Activated T-helper 2 cell treated with anti-CD3 and anti-CD28 coated beads, Interferon-gamma antibody, Interleukin-2, Interleukin-4, amounts not matched to agents 10 μg/mL and 5 μg/mL and 100 μg/mL, durations not matched to agents 14 hours and 24 hours and 36 hours (primary cell): ENCODE measurements around the gene SUN3. TPM values are rescaled to one million over a fixed set of nuclear protein-coding genes. Genes with fewer than 3 reads are reported as not detected.

ENCODE experiments used
- DNase-seq: peaks from one replicate; pipeline ENCODE4 v3.0.0; 2021; ENCODE audit warnings: low spot score
- H3K27ac Mint-ChIP-seq: one replicate; pipeline ENCODE4 v1.8.0; 2021; ENCODE audit warnings: mixed read lengths
- H3K27me3 Mint-ChIP-seq: one replicate; pipeline ENCODE4 v1.8.0; 2021; ENCODE audit warnings: low read depth, mixed read lengths
- H3K36me3 Mint-ChIP-seq: one replicate; pipeline ENCODE4 v1.8.0; 2021; ENCODE audit warnings: low read depth, mixed read lengths
- H3K4me1 Mint-ChIP-seq: one replicate; pipeline ENCODE4 v1.8.0; 2021; ENCODE audit warnings: low read depth, mixed read lengths
- H3K4me3 Mint-ChIP-seq: one replicate; pipeline ENCODE4 v1.8.0; 2021; ENCODE audit warnings: low read depth, mild to moderate bottlenecking, moderate library complexity, mixed read lengths
- H3K9me3 Mint-ChIP-seq: one replicate; pipeline ENCODE4 v1.8.0; 2021; ENCODE audit warnings: mixed read lengths
- intact Hi-C: fragments of 100-400 bp; cut with micrococcal nuclease; formaldehyde crosslinking; loops from one replicate; pipeline ENCODE4 v1.15.1; 2023
- total RNA-seq: library from RNA; stranded (reverse); gene quantifications from 2 replicates; pipeline ENCODE4 v1.2.3, GENCODE V29; 2022

SUN3 gene
- total RNA-seq, 1 donor from 2014 or later = not detected

DNA sequence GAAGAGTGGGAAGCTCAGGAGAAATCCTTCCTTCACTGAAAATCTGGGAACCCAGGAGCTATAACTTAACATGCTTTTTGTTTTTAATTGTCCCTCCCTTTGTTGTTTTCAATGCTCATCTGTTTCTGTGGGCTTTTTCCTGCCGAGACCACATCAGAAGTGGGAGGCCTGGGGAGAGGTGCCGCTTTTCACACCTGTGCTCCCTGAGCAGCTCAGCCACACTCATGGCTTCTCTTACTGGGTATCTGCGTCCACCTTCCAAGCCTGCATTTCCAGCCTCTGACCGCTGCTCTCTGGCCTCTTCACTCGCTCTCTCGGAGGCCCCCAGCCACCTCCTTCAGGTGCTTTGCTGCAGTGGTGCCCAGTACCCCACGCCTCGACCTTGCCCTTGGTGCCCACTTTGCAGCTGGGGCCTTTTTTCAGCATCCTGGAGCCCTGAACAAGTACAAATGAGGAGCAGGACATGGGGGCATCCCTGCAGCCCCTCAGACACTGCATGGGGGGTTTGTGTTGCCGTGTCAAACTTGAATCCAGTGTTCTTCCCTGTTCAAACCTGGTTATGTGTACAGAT, 16.4 kb upstream of the SUN3 start:
- no peaks in the 10 kb centered on the region for H3K36me3 Mint-ChIP-seq
- peaks cover 1% of the 10 kb centered on the region for H3K27me3 Mint-ChIP-seq
- no peaks in the 10 kb centered on the region for H3K9me3 Mint-ChIP-seq
- H3K4me1 Mint-ChIP-seq = peaks cover 25% of the 10 kb centered on the region
- intact Hi-C loops = no loop called here
- H3K27ac Mint-ChIP-seq = no peak overlapping the region
- no peak for DNase-seq
- H3K4me3 Mint-ChIP-seq = no peak overlapping the region

DNA sequence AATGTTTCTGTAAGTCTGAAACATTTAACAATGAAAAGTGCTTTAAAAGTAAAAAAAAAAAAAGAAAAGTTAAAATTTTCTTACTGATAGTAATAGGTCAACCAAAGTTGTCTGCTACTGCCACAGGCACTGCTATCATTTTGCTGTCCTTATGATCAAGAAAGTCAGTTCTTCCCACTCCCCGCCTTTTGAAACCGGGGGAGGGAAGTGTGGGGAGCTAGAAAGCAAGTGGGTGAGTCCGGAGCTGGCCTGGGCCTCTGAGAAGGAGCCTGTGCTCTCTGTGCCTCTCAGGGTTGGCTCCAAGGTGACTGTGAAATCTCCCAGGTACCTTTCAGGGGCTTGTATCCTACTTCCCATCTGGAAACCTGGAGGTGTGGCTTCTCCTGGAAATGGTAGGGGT, 13.7 kb upstream of the SUN3 start:
- Mint-ChIP-seq H3K36me3 (no peaks in the 10 kb centered on the region), H3K27me3 (peaks cover 12% of the 10 kb centered on the region), H3K4me1 (peaks cover 25% of the 10 kb centered on the region), H3K27ac (no peak overlapping the region), H3K4me3 (no peak overlapping the region), H3K9me3 (no peaks in the 10 kb centered on the region)
- intact Hi-C loops = no loop called here
- no peak for DNase-seq

DNA sequence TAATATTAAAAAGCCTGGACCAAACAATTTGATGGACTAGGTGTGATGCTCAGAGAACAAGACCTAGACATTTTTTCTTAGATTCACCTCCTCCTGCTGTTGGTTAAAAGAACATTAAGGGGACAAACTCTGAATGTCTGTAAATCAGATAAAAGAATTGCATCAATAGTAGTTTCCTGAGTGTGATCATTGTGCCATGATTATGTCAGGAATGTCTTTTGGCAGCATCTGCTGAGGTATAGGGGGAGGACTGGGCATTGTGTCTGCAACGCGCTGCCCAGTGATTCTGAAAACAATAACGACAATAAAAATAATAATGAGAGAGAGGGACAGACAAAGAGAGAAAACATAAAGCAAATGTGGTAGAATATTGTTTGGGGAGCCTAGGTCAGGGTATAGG, 13.3 kb upstream of the SUN3 start:
- H3K27me3 Mint-ChIP-seq = peaks cover 16% of the 10 kb centered on the region
- intact Hi-C loops = no loop called here
- DNase-seq = no peak

DNA sequence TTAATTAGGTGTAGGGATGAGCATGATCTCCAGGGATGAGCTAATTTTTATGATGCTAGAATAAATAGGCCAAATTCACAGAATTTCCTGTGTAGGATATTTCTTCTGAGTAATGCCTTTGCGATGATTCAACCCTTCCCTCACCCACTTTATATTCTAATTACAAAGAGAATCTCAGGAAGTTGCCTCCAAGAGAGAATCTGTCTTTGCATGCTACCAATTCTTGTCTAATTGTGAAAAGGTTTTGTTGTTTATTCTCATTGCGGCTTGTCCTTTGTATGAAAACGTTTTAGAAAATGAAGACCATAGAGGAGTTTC, 12.7 kb upstream of the SUN3 start:
- H3K4me3 Mint-ChIP-seq = no peak overlapping the region
- H3K9me3 Mint-ChIP-seq = no peaks in the 10 kb centered on the region
- peaks cover 22% of the 10 kb centered on the region for H3K27me3 Mint-ChIP-seq
- peak overlapping the region; percentile 47 for H3K27ac Mint-ChIP-seq
- no peak for DNase-seq
- intact Hi-C loops = loop anchor here (2.0 kb wide), 1 partner anchor 49 kb away; no protein-coding TSS in a partner anchor
- peaks cover 23% of the 10 kb centered on the region for H3K4me1 Mint-ChIP-seq
- H3K36me3 Mint-ChIP-seq = no peaks in the 10 kb centered on the region

More for the DNA sequence above, 13.3 kb upstream of the SUN3 start:
- Mint-ChIP-seq H3K4me3 (no peak overlapping the region), H3K4me1 (peaks cover 25% of the 10 kb centered on the region), H3K27ac (peak overlapping the region; percentile 74), H3K9me3 (no peaks in the 10 kb centered on the region), H3K36me3 (no peaks in the 10 kb centered on the region)

DNA sequence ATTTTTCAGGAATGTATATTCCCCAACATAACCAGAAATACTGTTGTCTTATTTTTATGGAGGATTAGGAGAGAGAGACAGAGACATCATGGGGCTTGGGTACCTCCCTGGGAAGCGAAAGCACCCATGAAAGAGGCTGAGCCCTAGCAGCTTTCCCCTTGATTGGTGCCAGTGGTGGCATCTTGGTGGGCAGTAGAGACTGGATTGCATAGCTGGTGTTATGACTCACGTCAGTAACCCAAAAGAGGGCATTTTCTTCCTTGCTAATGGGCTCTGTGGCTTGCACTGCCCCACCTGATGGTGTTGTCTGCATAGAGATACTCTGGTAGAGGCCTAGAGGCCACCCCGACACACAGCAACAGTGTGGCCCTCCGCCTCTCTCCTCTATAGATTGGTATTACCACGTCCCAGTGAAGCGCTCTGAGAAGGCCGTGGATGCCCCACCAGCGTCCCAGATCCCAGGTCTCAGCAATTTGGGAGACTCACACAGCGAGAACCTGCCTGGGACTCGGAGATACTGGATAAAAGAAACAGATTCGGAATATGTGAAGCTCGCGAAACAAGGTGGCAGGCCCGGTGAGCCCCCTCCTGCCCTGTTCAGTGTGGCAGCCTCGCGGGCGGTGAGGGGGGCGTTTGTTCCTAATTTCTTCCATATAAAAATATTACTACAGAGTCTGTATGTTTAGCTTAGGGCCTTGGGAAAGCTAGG, 12.2 kb upstream of the SUN3 start:
- Mint-ChIP-seq H3K36me3 (no peaks in the 10 kb centered on the region), H3K27me3 (peaks cover 27% of the 10 kb centered on the region), H3K9me3 (no peaks in the 10 kb centered on the region), H3K4me1 (peaks cover 26% of the 10 kb centered on the region), H3K4me3 (no peak overlapping the region), H3K27ac (peak overlapping the region; percentile 47)
- DNase-seq = no peak
- intact Hi-C loops = loop anchor here (2.0 kb wide), 1 partner anchor 48 kb away; no protein-coding TSS in a partner anchor

DNA sequence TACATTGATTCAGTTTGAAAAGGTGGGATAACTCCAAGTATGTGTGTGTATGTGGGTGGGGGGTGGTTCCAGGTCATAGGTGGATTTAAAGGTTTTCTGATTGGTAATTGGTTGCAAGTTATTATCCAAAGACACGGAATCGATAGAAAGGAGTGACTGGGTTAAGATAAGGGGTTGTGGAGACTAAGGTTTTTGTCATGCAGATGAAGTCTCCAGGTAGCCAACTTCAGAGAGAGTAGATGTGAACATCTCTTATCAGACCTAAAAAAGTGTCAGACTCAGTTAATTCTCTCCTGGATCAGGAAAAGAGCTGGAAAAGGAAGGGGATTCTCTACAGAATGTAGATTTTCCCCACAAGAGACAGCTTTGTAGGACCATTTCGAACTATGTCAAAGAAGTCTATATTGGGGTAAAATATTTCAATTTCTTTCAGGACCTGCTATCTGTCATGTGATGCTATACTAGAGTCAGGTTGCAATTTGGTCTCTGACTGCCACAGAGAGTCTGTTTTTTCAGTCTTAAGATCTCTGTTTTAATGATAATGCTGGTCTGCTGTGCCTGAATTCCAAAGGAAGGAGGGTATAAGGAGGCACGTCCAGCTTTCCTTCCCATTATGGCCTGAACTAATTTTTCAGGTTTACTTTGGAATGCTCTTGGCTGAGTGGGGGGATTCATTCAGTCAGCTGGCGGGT, 10.1 kb upstream of the SUN3 start:
- Mint-ChIP-seq H3K27me3 (peaks cover 37% of the 10 kb centered on the region), H3K27ac (no peak overlapping the region), H3K36me3 (no peaks in the 10 kb centered on the region), H3K9me3 (no peaks in the 10 kb centered on the region), H3K4me1 (peaks cover 30% of the 10 kb centered on the region), H3K4me3 (no peak overlapping the region)
- no peak for DNase-seq
- intact Hi-C loops = loop anchor here (5.0 kb wide), 2 partner anchors 62 to 213 kb away; partner anchors contain the start of gene HUS1

DNA sequence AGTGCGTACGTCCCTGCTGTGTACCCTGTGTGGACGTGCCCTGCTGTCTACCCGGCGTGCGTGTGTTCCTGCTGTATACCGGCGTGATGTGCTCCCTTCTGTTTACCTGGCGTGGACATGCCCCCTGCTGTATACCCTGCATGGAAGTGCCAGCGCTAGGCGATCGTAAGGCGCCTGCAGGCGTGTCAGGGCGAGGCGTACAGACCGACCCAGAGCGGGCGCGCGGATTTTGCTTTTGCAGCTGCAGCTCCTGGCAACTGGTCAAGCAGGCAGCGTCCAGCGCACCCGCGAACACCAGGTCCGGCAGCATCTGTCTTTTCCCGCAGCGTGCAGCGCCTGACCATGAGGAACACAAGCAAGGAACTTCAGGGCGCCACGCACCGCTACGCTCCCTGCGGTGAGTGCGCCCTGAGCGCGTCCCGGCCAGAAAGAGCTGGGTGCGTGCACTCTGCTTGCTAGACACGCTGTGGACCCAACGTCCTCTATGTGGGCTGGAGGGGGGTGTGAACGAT, 7.1 kb upstream of the SUN3 start:
- DNase-seq = no peak
- Mint-ChIP-seq H3K4me1 (peaks cover 13% of the 10 kb centered on the region), H3K9me3 (no peaks in the 10 kb centered on the region), H3K4me3 (peak overlapping the region; percentile 76), H3K27ac (no peak overlapping the region), H3K27me3 (peaks cover 48% of the 10 kb centered on the region), H3K36me3 (no peaks in the 10 kb centered on the region)
- intact Hi-C loops = loop anchor here (1.0 to 5.0 kb wide), 5 partner anchors 17 to 216 kb away; partner anchors contain the start of gene HUS1

DNA sequence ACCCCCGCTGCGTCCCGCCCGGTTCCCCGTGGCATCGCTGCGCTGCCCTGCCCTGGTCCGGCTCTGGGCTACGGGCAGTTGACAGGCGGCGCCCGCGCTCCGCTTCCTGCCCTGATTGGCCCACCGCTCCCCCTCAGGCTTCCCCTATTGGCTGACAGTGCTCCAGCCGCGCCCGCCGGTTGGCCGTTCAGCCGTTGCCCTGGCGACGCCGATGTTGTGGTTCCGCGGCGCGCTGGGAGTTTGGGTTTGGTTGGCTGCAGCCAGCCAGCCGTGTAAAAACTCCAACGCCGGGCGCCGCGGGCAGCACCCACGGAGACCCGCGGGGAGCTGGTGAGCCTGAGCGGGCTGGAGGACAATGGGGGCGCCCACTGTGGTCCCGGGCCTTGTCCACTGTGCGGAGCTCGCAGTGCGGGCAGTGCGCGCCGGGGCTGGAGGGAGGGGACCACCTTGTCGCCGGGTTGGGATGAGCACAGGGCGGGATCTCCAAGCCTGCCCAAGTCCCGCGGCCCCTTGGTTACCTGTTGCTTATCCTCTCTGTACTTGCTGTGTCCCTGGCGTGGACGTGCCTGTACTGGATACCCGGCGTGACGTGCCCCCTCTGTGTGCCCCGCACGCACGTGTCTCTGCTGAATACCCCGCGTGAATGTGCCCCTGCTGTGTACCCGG, 6.5 kb upstream of the SUN3 start, which contains the start of gene C7orf57:
TSS of gene C7orf57 (plus strand) at position 243 of the 666 bp plus-strand sequence. CDS start 766 bp downstream, outside the sequence.
- Mint-ChIP-seq H3K36me3 (no peaks in the 10 kb centered on the region), H3K27me3 (peaks cover 50% of the 10 kb centered on the region), H3K4me3 (peak within 1 kb of the TSS; percentile 76), H3K9me3 (no peaks in the 10 kb centered on the region), H3K4me1 (peaks cover 9% of the 10 kb centered on the region), H3K27ac (no peak within 1 kb of the TSS)
- intact Hi-C loops = loop anchor here (1.0 to 5.0 kb wide), 5 partner anchors 17 to 217 kb away; partner anchors contain the start of gene HUS1
- DNase-seq = peak; percentile 83

DNA sequence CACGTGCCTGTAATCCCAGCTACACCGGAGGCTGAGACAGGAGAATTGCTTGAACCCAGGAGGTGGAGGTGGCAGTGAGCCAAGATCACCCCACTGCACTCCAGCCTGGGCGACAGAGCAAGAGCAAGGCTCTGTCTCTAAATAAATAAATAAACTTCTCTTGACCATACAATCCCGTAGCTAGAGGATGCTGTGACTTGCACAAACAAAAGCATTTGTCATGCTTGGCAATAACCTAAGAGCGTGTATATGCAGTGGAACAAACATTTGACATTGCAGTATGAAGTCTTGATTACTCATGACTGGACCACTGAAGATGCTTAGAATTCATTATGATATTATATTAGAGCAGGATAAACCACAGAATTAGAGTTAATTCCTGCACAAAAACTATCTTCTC, 5.0 kb upstream of the SUN3 start:
- Mint-ChIP-seq H3K4me1 (peaks cover 9% of the 10 kb centered on the region), H3K27me3 (peaks cover 61% of the 10 kb centered on the region), H3K27ac (no peak overlapping the region), H3K4me3 (no peak overlapping the region), H3K9me3 (no peaks in the 10 kb centered on the region), H3K36me3 (no peaks in the 10 kb centered on the region)
- intact Hi-C loops = loop anchor here (2.0 kb wide), 2 partner anchors 19 to 63 kb away; no protein-coding TSS in a partner anchor
- DNase-seq = no peak

DNA sequence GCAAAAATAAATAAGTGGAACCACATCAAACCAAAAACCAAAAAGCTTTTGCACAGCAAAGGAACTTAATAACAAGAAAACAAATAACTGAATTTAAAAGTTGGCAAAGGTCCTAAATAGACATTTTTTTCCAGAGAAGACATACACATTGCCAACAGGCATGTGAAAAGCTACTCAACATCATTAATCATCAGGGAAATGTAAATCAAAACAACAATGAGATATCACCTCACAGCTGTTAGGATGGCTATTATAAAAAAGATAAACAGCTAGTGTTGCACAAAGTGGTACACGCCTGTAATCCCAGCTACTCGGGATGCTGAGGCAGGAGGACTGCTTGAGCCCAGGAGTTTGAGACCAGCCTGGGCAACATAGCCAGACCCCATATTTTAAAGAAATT, 2.2 kb upstream of the SUN3 start:
- H3K27me3 Mint-ChIP-seq = peaks cover 52% of the 10 kb centered on the region
- peaks cover 6% of the 10 kb centered on the region for H3K4me1 Mint-ChIP-seq
- intact Hi-C loops = no loop called here

DNA sequence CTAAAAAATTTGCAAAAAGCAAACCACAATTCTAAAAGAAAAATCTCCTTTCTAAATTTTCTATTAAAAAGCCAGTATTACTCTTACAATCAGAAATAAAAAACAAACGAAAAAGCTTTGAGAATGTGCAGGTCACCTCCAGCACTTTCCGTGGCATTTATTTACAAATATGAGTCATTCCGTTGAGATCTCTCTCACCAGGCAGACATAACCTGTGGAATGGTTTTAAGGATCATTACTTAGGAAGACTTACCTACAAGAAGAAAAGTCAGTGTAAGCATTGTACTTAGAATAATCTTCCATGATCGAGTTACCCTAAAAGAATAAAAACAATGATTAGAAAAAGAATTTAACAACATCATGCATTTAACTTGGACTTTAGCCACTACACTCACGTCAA, 3.3 kb downstream of the SUN3 start:
- Mint-ChIP-seq H3K36me3 (no peaks in the 10 kb centered on the region), H3K27me3 (peaks cover 57% of the 10 kb centered on the region), H3K4me3 (no peak overlapping the region), H3K27ac (no peak overlapping the region), H3K9me3 (peaks cover 15% of the 10 kb centered on the region), H3K4me1 (no peaks in the 10 kb centered on the region)
- no peak for DNase-seq
- intact Hi-C loops = no loop called here

More for the DNA sequence above, 2.2 kb upstream of the SUN3 start:
- Mint-ChIP-seq H3K4me3 (no peak overlapping the region), H3K27ac (no peak overlapping the region), H3K9me3 (no peaks in the 10 kb centered on the region), H3K36me3 (no peaks in the 10 kb centered on the region)
- no peak for DNase-seq

DNA sequence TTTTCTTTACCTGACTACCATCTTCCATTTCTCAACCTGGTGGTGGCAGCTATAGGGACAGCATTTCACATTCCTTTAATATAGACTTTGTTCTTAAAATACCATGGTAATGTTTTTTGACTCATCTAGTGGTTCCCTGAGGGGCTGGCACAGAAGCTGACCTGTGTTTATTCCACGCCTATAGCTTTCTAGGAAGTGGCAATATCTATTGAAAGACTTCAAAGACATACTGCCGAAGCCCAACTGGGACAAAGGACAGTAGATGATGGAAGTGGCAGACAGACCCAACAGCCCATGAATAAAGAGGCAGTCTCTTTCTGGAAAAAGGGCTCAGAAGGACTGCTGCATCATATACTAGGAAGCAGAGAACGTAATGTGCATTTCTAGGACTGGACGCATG, 11.2 kb downstream of the SUN3 start:
- DNase-seq = no peak
- H3K27ac Mint-ChIP-seq = no peak overlapping the region
- H3K4me1 Mint-ChIP-seq = no peaks in the 10 kb centered on the region
- no peaks in the 10 kb centered on the region for H3K36me3 Mint-ChIP-seq
- peaks cover 30% of the 10 kb centered on the region for H3K27me3 Mint-ChIP-seq
- no peak overlapping the region for H3K4me3 Mint-ChIP-seq
- H3K9me3 Mint-ChIP-seq = peaks cover 15% of the 10 kb centered on the region
- intact Hi-C loops = no loop called here
